ENCODE measurements around the gene SFT2D1. TPM values are rescaled to one million over a fixed set of nuclear protein-coding genes. Genes with fewer than 3 reads are reported as not detected.

SFT2D1 gene
- total RNA-seq, 1 donor from 2014 or later = 29.8 TPM

DNA sequence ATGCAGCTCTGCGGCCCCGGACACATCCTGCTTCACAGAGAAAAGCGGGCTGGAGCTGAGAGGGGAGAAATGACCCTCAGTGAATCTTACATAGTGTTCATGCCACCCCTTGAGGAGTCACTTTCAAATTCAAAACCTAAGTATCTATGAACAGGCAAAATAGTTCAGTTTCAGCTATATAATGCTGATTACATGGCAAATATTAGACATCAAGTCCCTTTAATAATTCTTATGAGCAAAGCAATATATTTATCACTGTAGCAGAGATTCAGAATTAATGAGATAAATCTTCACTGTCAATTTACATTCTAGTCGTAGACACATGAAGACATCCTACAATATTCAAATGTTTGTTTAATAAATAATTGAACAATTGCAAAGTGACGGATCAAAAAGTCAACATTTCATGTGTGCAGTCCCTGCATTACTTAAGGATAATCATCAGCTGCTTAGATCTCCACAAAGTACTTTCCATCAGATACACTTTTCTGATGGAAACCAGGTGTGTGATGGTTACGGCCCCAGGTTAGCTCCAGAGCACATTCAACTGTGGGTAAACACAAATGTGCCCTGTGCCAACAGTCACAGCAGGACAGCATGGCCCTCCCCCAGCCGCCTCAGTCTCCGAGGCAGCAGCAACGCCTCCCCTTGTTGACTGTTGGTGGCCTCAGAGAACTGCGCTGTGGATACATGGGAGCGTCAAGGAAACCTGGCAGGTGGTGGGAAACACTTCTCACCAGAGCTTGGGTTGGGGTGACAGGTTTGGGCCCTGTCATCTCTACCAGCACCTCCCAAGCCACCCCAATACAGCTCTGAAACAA is 33.4 kb downstream of the SFT2D1 start:
- H3K4me3 Mint-ChIP-seq (ENCODE audit: low read depth) = peak overlapping the region; percentile 31
- no peak overlapping the region for H3K27ac Mint-ChIP-seq
- no peaks in the 10 kb centered on the region for H3K9me3 Mint-ChIP-seq (ENCODE audit: low read depth)
- H3K27me3 Mint-ChIP-seq = peaks cover 49% of the 10 kb centered on the region
- TF ChIP-seq, protein P1, sequence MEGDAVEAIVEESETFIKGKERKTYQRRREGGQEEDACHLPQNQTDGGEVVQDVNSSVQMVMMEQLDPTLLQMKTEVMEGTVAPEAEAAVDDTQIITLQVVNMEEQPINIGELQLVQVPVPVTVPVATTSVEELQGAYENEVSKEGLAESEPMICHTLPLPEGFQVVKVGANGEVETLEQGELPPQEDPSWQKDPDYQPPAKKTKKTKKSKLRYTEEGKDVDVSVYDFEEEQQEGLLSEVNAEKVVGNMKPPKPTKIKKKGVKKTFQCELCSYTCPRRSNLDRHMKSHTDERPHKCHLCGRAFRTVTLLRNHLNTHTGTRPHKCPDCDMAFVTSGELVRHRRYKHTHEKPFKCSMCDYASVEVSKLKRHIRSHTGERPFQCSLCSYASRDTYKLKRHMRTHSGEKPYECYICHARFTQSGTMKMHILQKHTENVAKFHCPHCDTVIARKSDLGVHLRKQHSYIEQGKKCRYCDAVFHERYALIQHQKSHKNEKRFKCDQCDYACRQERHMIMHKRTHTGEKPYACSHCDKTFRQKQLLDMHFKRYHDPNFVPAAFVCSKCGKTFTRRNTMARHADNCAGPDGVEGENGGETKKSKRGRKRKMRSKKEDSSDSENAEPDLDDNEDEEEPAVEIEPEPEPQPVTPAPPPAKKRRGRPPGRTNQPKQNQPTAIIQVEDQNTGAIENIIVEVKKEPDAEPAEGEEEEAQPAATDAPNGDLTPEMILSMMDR (IDR thresholded peaks at IDR 0.05; ENCODE audit: unreplicated experiment) = no peak
- H3K36me3 Mint-ChIP-seq (ENCODE audit: insufficient read depth) = no peaks in the 10 kb centered on the region
- no peak for DNase-seq (ENCODE audit: low spot score, unreplicated experiment)
- peaks cover 1% of the 10 kb centered on the region for H3K4me1 Mint-ChIP-seq (ENCODE audit: low read depth)

DNA sequence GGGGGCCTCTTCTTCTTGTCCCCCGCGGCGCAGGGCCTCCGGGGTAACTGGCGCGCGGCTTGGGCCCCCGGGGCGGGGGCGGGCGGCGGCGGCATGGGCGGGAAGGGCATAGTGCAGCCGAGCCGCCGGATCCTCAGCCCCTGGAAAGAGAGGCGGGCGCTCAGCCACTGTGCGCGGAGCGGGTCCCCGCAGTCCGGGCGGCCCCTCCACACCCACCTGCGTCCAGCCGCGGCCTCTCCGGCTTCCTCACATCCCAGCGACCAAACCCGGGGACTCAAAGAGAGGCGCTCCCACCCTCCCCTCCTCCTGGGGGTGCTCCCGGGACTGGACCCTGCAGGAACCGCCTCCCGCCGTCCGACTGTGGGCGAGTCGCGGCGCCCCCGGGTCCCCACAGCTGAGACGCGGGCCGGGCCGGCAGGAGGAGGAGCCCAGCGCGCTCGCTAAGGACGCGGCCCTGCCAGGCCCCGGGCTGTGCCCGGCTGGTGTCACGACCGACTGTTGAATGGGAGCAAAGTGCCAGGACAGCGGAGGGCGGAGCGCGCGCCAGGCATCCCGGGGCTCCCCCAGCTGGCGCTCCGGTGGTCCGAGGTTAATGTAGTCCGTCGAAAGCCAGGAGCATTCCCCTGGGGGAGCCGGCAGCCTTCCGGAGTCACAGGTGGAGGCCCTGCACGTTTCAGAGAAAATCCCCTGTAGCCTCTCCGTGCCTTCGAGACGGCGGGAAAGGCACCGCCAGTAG is 34.1 kb downstream of the SFT2D1 start, which contains the start of gene PRR18:
PRR18 (minus strand) TSS at position 360 of the 736 bp plus-strand sequence; CDS start at position 110, 250 bp downstream.
- Mint-ChIP-seq H3K36me3 (ENCODE audit: insufficient read depth) (no peaks in the 10 kb centered on the region), H3K4me1 (ENCODE audit: low read depth) (peaks cover 1% of the 10 kb centered on the region), H3K27ac (no peak within 1 kb of the TSS), H3K27me3 (peaks cover 56% of the 10 kb centered on the region), H3K9me3 (ENCODE audit: low read depth) (no peaks in the 10 kb centered on the region), H3K4me3 (ENCODE audit: low read depth) (peak within 1 kb of the TSS; percentile 31)
- TF ChIP-seq, protein P1 (IDR thresholded peaks at IDR 0.05; ENCODE audit: unreplicated experiment) = no peak
- peak; percentile 29 for DNase-seq (ENCODE audit: low spot score, unreplicated experiment)

DNA sequence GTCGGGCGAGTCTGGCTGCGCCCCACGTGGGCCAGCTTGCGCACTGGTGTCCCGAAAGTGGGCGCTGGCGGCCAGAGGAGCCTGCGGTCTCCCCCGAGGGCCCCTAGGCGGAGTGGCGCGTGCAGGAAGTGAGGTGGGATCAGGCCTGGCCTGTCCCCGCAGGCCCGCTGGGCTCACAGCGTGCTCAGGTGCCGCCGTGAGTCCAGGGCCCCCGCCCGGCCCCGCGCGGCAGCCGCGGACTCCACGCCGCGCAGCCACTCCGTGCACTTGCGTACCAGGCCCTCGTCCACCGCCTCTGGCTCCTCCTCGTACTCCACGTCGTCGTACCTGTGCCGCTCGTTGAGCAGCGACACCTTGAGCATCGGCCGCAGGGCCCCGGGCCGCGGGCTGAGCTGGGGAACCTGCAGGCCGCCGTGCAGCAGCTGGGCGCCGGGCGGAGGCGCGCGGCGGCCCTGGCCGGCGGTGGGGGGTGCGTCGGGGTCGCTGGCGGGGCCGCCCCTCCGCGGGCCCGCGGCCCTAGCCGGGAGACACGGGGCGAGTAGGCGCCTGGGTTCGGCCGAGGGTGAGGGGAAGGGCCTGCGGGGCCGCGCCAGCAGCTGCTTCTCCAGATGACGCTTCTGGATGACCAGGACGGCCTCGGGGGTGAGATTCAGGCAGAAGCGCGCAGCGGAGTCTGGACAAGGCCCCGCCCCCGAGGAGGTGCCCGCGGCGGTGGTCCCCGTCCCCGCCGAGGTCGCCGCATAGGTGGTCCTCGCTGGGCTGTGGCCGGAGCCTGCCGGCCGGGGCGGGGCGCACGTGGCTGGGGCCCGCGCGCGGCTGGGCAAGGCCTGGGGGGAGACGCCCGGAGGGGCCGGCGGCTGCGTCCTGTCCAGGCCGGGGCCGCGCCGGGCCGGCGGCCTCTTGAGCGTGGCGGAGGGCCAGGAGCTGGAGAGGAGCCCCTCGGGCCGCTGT is 35.0 kb downstream of the SFT2D1 start:
- Mint-ChIP-seq H3K4me3 (ENCODE audit: low read depth) (peak overlapping the region; percentile 29), H3K27me3 (peaks cover 63% of the 10 kb centered on the region)
- DNase-seq (ENCODE audit: low spot score, unreplicated experiment) = peak; percentile 32

DNA sequence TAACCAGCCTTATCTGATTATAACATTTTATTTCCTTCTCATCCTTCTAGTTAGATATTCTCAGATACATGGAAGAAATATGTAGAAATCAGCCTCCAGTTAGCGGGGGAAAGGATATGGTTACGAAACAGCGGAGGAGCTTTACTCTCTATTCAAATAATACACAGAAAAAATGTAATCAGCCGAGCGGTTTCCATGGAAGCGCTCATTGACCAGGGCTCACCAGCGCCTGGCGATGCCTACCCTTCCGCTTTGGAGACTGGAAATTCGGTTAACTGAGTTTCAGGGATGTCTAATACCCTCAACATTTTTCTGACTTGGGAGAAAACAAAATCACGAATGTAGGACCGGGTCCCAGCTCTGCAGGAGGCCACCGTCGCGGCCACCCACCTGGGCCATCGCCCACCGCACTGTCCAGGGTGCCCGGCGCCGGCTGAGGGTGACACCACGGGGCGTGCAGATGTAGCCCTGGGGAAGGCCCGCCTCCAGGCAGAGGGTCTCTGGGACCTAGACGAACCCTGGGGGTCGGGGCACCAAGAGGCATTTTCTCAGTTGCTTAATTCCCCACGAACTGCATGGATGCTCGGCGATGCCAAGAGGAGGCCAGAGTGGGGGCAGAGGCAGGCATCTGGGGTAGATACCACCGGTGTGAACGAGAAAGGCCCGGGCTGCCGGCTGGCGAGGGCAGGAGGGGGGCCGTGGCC is 35.8 kb downstream of the SFT2D1 start:
- no peak for DNase-seq (ENCODE audit: low spot score, unreplicated experiment)
- H3K36me3 Mint-ChIP-seq (ENCODE audit: insufficient read depth) = no peaks in the 10 kb centered on the region
- peaks cover 1% of the 10 kb centered on the region for H3K4me1 Mint-ChIP-seq (ENCODE audit: low read depth)
- peak overlapping the region; percentile 60 for H3K4me3 Mint-ChIP-seq (ENCODE audit: low read depth)
- peaks cover 63% of the 10 kb centered on the region for H3K27me3 Mint-ChIP-seq
- no peaks in the 10 kb centered on the region for H3K9me3 Mint-ChIP-seq (ENCODE audit: low read depth)
- H3K27ac Mint-ChIP-seq = no peak overlapping the region
- TF ChIP-seq, protein P1 (IDR thresholded peaks at IDR 0.05; ENCODE audit: unreplicated experiment) = no peak

More for the DNA sequence above, 35.0 kb downstream of the SFT2D1 start:
- H3K36me3 Mint-ChIP-seq (ENCODE audit: insufficient read depth) = no peaks in the 10 kb centered on the region
- no peaks in the 10 kb centered on the region for H3K9me3 Mint-ChIP-seq (ENCODE audit: low read depth)
- TF ChIP-seq, protein P1 (IDR thresholded peaks at IDR 0.05; ENCODE audit: unreplicated experiment) = peak; percentile 19
- peaks cover 1% of the 10 kb centered on the region for H3K4me1 Mint-ChIP-seq (ENCODE audit: low read depth)
- H3K27ac Mint-ChIP-seq = no peak overlapping the region
